AG08396 (cell line): ENCODE data around the gene MRPS31.
"Not testable (repeated sequence)": the region's sequence is repeated elsewhere in the genome, so short reads cannot be mapped to it uniquely, and the experiment has no call there.

Experiments used
- DNase-seq: peaks from one replicate; pipeline ENCODE4 v3.0.0; 2012; ENCODE audit warnings: low spot score, mixed read lengths

Gene MRPS31

GRCh38 chr13:40762849-40763248 is 8.1 kb downstream of the MRPS31 start:
- peak; percentile 40 for DNase-seq

GRCh38 chr13:40758811-40759210 is 12.2 kb downstream of the MRPS31 start:
- no peak for DNase-seq

GRCh38 chr13:40756042-40756441 is 14.9 kb downstream of the MRPS31 start:
- DNase-seq = no peak

GRCh38 chr13:40755082-40755700 is 15.8 kb downstream of the MRPS31 start:
- DNase-seq = no peak

GRCh38 chr13:40749327-40749726 is 21.7 kb downstream of the MRPS31 start:
- DNase-seq = no peak

GRCh38 chr13:40735232-40735548 is 35.8 kb downstream of the MRPS31 start:
- not testable (repeated sequence) for DNase-seq

GRCh38 chr13:40734536-40735231 is 36.3 kb downstream of the MRPS31 start:
- DNase-seq = not testable (repeated sequence)

GRCh38 chr13:40732658-40733057 is 38.3 kb downstream of the MRPS31 start:
- no peak for DNase-seq

GRCh38 chr13:40728595-40728994 is 42.4 kb downstream of the MRPS31 start:
- no peak for DNase-seq

GRCh38 chr13:40714433-40714832 is 56.6 kb downstream of the MRPS31 start:
- not testable (repeated sequence) for DNase-seq

- DNase-seq = no peak
These were observed 64.6 kb downstream of the MRPS31 start for GRCh38 chr13:40706439-40706838.

GRCh38 chr13:40697711-40698110 is 73.3 kb downstream of the MRPS31 start:
- no peak for DNase-seq

- DNase-seq = no peak
These were observed 76.6 kb downstream of the MRPS31 start for GRCh38 chr13:40694426-40694825.

- DNase-seq = no peak
These were observed 78.0 kb downstream of the MRPS31 start for GRCh38 chr13:40692946-40693345.

GRCh38 chr13:40688781-40689180 is 82.2 kb downstream of the MRPS31 start:
- no peak for DNase-seq

GRCh38 chr13:40682449-40683240 is 88.3 kb downstream of the MRPS31 start:
- DNase-seq = no peak

- no peak for DNase-seq
These were observed 89.4 kb downstream of the MRPS31 start for GRCh38 chr13:40681341-40682146.

GRCh38 chr13:40680659-40681323 is 90.2 kb downstream of the MRPS31 start:
- no peak for DNase-seq

- no peak for DNase-seq
These were observed 91.5 kb downstream of the MRPS31 start for GRCh38 chr13:40679480-40679985.
